HG02870 (cell line): Measurements from ENCODE around the gene ACP2.
A peak's percentile ranks its signal among the peaks of the same experiment; 100 is the strongest.

Experiments
- ATAC-seq: cut with Tn5 transposase; IDR thresholded peaks from one replicate; pipeline ENCODE4 v1.9.1; 2021; ENCODE audit warnings: mild to moderate bottlenecking, moderate library complexity; ENCODE audit not compliant: unreplicated experiment

ACP2 gene

GRCh38 chr11:47244448-47245350, 3.9 kb downstream of the ACP2 start:
- no peak for ATAC-seq

- no peak for ATAC-seq
These were observed 5.2 kb downstream of the ACP2 start for GRCh38 chr11:47243454-47243853.

- ATAC-seq, result no peak
These were observed 5.9 kb downstream of the ACP2 start for GRCh38 chr11:47242596-47243192.

- ATAC-seq, result no peak
These were observed 6.7 kb downstream of the ACP2 start for GRCh38 chr11:47241841-47242301.

- ATAC-seq, result no peak
These were observed 8.8 kb downstream of the ACP2 start for GRCh38 chr11:47239852-47240251.

GRCh38 chr11:47236482-47236881, 12.1 kb downstream of the ACP2 start:
- no peak for ATAC-seq

GRCh38 chr11:47235163-47235562, 13.5 kb downstream of the ACP2 start:
- no peak for ATAC-seq

- ATAC-seq, result no peak
These were observed 13.9 kb downstream of the ACP2 start for GRCh38 chr11:47234669-47235100.

GRCh38 chr11:47233989-47234668, 14.5 kb downstream of the ACP2 start:
- ATAC-seq, result no peak

GRCh38 chr11:47233051-47233450, 15.6 kb downstream of the ACP2 start:
- no peak for ATAC-seq

GRCh38 chr11:47229161-47229560, 19.5 kb downstream of the ACP2 start:
- no peak for ATAC-seq

- peak; percentile 89 for ATAC-seq
These were observed 22.8 kb downstream of the ACP2 start for GRCh38 chr11:47225552-47226400.

GRCh38 chr11:47222696-47223095, 25.9 kb downstream of the ACP2 start:
- ATAC-seq, result no peak

- ATAC-seq, result no peak
These were observed 28.2 kb downstream of the ACP2 start for GRCh38 chr11:47220401-47220821.

GRCh38 chr11:47216121-47216798, 32.4 kb downstream of the ACP2 start:
- peak; percentile 32 for ATAC-seq

GRCh38 chr11:47215366-47215910, 33.2 kb downstream of the ACP2 start:
- ATAC-seq, result no peak

- peak; percentile 32 for ATAC-seq
These were observed 34.6 kb downstream of the ACP2 start for GRCh38 chr11:47213950-47214565.

GRCh38 chr11:47212938-47213337, 35.7 kb downstream of the ACP2 start:
- ATAC-seq, result no peak

GRCh38 chr11:47208628-47209027, 40.0 kb downstream of the ACP2 start:
- no peak for ATAC-seq
